PFSK-1 (cell line): ENCODE data around the gene GNB5.

Experiments used
- FOXP2 ChIP-seq: optimal IDR thresholded peaks from 2 replicates; pipeline ENCODE3; 2011; ENCODE audit warnings: borderline replicate concordance, control low read depth, inconsistent platforms; ENCODE audit not compliant: insufficient read depth; ENCODE audit errors: extremely low read length, extremely low read depth
- POLR2AphosphoS5 ChIP-seq: IDR thresholded peaks from 2 replicates; pipeline ENCODE4 v1.6.1; 2012; ENCODE audit warnings: low read depth, mild to moderate bottlenecking, control low read depth, low read length, moderate library complexity
- REST ChIP-seq, 2 experiments: IDR thresholded peaks; 2 replicates each; pipeline versions ENCODE4 v1.6.1 to v1.8.0; 2011 to 2012; ENCODE audit warnings: low read depth in 2 of 2, low read length in 2 of 2, control low read depth in 1 of 2, inconsistent platforms in 1 of 2, mild to moderate bottlenecking in 1 of 2, moderate library complexity in 1 of 2; ENCODE audit not compliant: insufficient read depth in 1 of 2
- SIN3A ChIP-seq: IDR thresholded peaks from 2 replicates; pipeline ENCODE4 v1.6.1; 2012; ENCODE audit warnings: mild to moderate bottlenecking, low read length, moderate library complexity, borderline replicate concordance; ENCODE audit not compliant: insufficient read depth
- TAF1 ChIP-seq: IDR thresholded peaks from 2 replicates; pipeline ENCODE4 v1.6.1; 2012; ENCODE audit warnings: low read length, control low read depth, borderline replicate concordance; ENCODE audit not compliant: insufficient read depth

The GNB5 gene

GRCh38 chr15:52161406-52161966 is 29.7 kb downstream of the GNB5 start:
- TF ChIP-seq POLR2AphosphoS5 (no peak), TAF1 (no peak), FOXP2 (no peak), REST (IDR thresholded peaks at IDR 0.05; ENCODE audit: insufficient read depth in 1 of 2, low read depth in 2 of 2, low read length in 2 of 2) (no peak), SIN3A (no peak)

GRCh38 chr15:52159645-52160044 is 31.5 kb downstream of the GNB5 start:
- TF ChIP-seq REST (IDR thresholded peaks at IDR 0.05; ENCODE audit: insufficient read depth in 1 of 2, low read depth in 2 of 2, low read length in 2 of 2) = no peak
- no peak for TF ChIP-seq TAF1
- TF ChIP-seq FOXP2 = no peak
- no peak for TF ChIP-seq POLR2AphosphoS5
- no peak for TF ChIP-seq SIN3A

GRCh38 chr15:52158084-52158765 is 33.0 kb downstream of the GNB5 start:
- TF ChIP-seq TAF1 (no peak), FOXP2 (no peak), POLR2AphosphoS5 (no peak), REST (IDR thresholded peaks at IDR 0.05; ENCODE audit: insufficient read depth in 1 of 2, low read depth in 2 of 2, low read length in 2 of 2) (no peak), SIN3A (no peak)

GRCh38 chr15:52155878-52156277 is 35.3 kb downstream of the GNB5 start:
- TF ChIP-seq POLR2AphosphoS5 (no peak), REST (IDR thresholded peaks at IDR 0.05; ENCODE audit: insufficient read depth in 1 of 2, low read depth in 2 of 2, low read length in 2 of 2) (no peak), TAF1 (no peak), SIN3A (no peak), FOXP2 (no peak)
